HEK293 (cell line): ENCODE data around the gene ASIP.

ENCODE experiments used
- GFI1B ChIP-seq: fragments of 450-650 bp; formaldehyde crosslinking; IDR thresholded peaks from 2 replicates; pipeline ENCODE4 v1.5.1; 2016; ENCODE audit warnings: missing biosample characterization, missing genetic modification characterization
- MYNN ChIP-seq: fragments of 450-650 bp; formaldehyde crosslinking; IDR thresholded peaks from 2 replicates; pipeline ENCODE4 v1.5.1; 2016; ENCODE audit warnings: missing biosample characterization, missing genetic modification characterization, borderline replicate concordance
- ZNF558 ChIP-seq: fragments of 450-650 bp; formaldehyde crosslinking; IDR thresholded peaks from 2 replicates; pipeline ENCODE4 v1.5.1; 2016; ENCODE audit warnings: missing biosample characterization, missing genetic modification characterization
- TF ChIP-seq, protein P1 (sequence below): fragments of 450-650 bp; formaldehyde crosslinking; IDR thresholded peaks from 2 replicates; pipeline ENCODE4 v1.5.1; 2016; ENCODE audit warnings: missing biosample characterization, missing genetic modification characterization

DNA sequence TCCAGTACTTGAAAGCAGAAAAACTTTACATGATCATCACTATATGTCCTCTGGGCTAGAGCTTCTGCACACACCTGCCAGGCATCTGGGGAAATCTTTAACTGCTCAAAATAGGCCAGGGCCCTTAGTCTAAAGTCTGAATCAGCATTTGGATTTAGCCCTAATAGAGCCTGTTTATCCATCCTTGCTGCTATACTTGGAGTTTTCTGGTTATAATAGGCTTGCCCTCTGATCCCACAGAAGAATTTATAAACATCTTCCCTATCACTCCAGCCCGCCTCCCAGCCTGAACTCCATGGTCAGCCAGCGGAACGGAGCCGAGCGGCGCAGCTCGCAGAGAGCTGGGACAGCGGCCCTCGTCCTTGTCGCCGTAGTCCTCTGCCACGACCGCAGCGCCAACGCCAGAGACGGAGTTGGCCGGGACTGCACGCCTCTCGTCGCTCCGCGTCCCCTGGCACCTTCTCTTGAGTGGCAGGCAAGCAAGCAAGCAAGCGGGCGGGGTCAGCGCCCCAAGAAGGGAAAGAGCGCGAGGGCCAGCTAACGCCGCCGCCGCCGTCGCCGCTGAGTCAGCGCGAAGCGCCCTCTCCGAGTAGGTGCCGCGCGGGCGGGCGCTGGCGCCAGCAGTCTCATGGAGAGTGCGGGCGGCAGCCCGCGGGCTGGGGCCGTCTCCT lies 25.4 kb upstream of the ASIP start:
- TF ChIP-seq, protein P1, sequence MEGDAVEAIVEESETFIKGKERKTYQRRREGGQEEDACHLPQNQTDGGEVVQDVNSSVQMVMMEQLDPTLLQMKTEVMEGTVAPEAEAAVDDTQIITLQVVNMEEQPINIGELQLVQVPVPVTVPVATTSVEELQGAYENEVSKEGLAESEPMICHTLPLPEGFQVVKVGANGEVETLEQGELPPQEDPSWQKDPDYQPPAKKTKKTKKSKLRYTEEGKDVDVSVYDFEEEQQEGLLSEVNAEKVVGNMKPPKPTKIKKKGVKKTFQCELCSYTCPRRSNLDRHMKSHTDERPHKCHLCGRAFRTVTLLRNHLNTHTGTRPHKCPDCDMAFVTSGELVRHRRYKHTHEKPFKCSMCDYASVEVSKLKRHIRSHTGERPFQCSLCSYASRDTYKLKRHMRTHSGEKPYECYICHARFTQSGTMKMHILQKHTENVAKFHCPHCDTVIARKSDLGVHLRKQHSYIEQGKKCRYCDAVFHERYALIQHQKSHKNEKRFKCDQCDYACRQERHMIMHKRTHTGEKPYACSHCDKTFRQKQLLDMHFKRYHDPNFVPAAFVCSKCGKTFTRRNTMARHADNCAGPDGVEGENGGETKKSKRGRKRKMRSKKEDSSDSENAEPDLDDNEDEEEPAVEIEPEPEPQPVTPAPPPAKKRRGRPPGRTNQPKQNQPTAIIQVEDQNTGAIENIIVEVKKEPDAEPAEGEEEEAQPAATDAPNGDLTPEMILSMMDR (tag by site-specific recombination): no peak
- TF ChIP-seq GFI1B (tag by site-specific recombination): no peak
- TF ChIP-seq MYNN (tag by site-specific recombination): no peak
- TF ChIP-seq ZNF558 (tag by site-specific recombination): no peak
